Measurements from ENCODE around the gene DSCAML1. TPM values are rescaled to one million over a fixed set of nuclear protein-coding genes. Genes with fewer than 3 reads are reported as not detected.

Gene DSCAML1
- total and polyA plus RNA-seq, 9 of the 15 experiments (the other 6 are each of a cell fraction or from before 2014, with no cell fraction given) = not detected

GRCh38 chr11:117420598-117420997, 376.4 kb downstream of the DSCAML1 start (continued):
- TF ChIP-seq, protein P1, sequence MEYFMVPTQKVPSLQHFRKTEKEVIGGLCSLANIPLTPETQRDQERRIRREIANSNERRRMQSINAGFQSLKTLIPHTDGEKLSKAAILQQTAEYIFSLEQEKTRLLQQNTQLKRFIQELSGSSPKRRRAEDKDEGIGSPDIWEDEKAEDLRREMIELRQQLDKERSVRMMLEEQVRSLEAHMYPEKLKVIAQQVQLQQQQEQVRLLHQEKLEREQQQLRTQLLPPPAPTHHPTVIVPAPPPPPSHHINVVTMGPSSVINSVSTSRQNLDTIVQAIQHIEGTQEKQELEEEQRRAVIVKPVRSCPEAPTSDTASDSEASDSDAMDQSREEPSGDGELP (CRISPR knock-in tag; IDR thresholded peaks at IDR 0.05; ENCODE audit: borderline replicate concordance) = no peak
- TF ChIP-seq CEBPB (tag; IDR thresholded peaks at IDR 0.05) (no peak), ZNF175 (CRISPR knock-in tag; IDR thresholded peaks at IDR 0.05; ENCODE audit: low read depth) (no peak), BACH1 (tag; IDR thresholded peaks at IDR 0.05) (no peak), PCBP2 (IDR thresholded peaks at IDR 0.05; ENCODE audit: low read depth, low read length, poor library complexity, severe bottlenecking) (no peak)

DNA sequence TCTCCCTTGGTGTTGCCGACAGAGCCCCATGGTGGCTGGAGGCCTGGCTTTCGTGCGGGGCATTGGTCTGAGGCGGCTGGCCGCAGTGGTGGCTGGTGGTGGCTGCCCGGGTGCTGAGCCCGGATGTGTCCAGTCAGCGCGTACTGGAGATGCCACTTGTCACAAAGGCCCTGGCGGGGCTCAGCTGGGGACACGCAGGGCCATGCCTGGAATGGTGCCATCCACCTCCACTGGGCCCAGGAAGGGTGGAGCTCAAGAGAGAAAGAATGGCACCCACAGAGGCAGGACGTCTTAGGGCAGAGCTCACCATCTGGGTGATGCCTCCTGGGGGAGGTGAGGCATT, 376.9 kb downstream of the DSCAML1 start:
- Histone ChIP-seq H3K79me2 (ENCODE audit: control insufficient read depth, insufficient read depth, low read length) (no peaks in the 10 kb centered on the region), H3K9me3 (replicated peaks; ENCODE audit: control insufficient read depth, insufficient read depth, low read depth, low read length) (no peaks in the 10 kb centered on the region), H3K27me3 (ENCODE audit: control insufficient read depth in 2 of 2, insufficient read depth in 2 of 2, low read length in 2 of 2) (peaks cover 42 to 84% of the 10 kb centered on the region in 2 experiments), H3K36me3 (ENCODE audit: control insufficient read depth, insufficient read depth, low read length) (no peaks in the 10 kb centered on the region), H2AFZ (ENCODE audit: low read depth, low read length) (no peak overlapping the region), H3K4me1 (replicated peaks in 1 of 2; ENCODE audit: control insufficient read depth in 2 of 2, insufficient read depth in 2 of 2, low read length in 2 of 2) (no peaks in the 10 kb centered on the region), H3K27ac (ENCODE audit: extremely low read depth, low read depth, low read length) (no peak overlapping the region), H3K4me2 (ENCODE audit: insufficient read depth, low read length) (no peak overlapping the region), H4K20me1 (replicated peaks; ENCODE audit: control insufficient read depth, insufficient read depth, low read length) (0 out of 2 replicates have a peak, but pooled peaks cover 3% of the 10 kb centered on the region), H3K9me1 (ENCODE audit: control insufficient read depth, insufficient read depth, low read length) (no peaks in the 10 kb centered on the region), H3K9ac (ENCODE audit: insufficient read depth in 1 of 2, low read depth in 2 of 2, low read length in 2 of 2) (no peak overlapping the region), H3K4me3 (no peak overlapping the region)
- DNase-seq (ENCODE audit: extremely low read depth in 1 of 4, low spot score in 3 of 4) (no peak), FAIRE-seq (no peak), ATAC-seq (no peak)
- 0% methylated on average over 12 of the region's 12 CpGs for WGBS (ENCODE audit: insufficient coverage, low coverage, missing lambda C conversion rate)
- BruUV-seq (replicated peaks) = no TSS peak
- ChIA-PET CTCF (ENCODE audit: low intra/inter-chr PET ratio) (no interaction called here), POLR2A (interaction anchor here (0.6 kb wide), 1 partner anchor 263 kb away, joined by 3 read pairs; no protein-coding TSS in a partner anchor)
- in situ Hi-C loops (cut with MboI) (loop anchor here (10.0 kb wide), 1 partner anchor 635 kb away; no protein-coding TSS in a partner anchor), intact Hi-C loops (cut with micrococcal nuclease) (loop anchor here (10.0 kb wide), 1 partner anchor 525 kb away; no protein-coding TSS in a partner anchor)
- TF ChIP-seq, protein P2, sequence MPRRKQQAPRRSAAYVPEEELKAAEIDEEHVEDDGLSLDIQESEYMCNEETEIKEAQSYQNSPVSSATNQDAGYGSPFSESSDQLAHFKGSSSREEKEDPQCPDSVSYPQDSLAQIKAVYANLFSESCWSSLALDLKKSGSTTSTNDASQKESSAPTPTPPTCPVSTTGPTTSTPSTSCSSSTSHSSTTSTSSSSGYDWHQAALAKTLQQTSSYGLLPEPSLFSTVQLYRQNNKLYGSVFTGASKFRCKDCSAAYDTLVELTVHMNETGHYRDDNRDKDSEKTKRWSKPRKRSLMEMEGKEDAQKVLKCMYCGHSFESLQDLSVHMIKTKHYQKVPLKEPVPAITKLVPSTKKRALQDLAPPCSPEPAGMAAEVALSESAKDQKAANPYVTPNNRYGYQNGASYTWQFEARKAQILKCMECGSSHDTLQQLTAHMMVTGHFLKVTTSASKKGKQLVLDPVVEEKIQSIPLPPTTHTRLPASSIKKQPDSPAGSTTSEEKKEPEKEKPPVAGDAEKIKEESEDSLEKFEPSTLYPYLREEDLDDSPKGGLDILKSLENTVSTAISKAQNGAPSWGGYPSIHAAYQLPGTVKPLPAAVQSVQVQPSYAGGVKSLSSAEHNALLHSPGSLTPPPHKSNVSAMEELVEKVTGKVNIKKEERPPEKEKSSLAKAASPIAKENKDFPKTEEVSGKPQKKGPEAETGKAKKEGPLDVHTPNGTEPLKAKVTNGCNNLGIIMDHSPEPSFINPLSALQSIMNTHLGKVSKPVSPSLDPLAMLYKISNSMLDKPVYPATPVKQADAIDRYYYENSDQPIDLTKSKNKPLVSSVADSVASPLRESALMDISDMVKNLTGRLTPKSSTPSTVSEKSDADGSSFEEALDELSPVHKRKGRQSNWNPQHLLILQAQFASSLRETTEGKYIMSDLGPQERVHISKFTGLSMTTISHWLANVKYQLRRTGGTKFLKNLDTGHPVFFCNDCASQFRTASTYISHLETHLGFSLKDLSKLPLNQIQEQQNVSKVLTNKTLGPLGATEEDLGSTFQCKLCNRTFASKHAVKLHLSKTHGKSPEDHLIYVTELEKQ (CRISPR knock-in tag; IDR thresholded peaks at IDR 0.05) = no peak
- no peak for TF ChIP-seq BRD9 (IDR thresholded peaks at IDR 0.05; ENCODE audit: low read depth, partially characterized antibody)
- TF ChIP-seq NFIX (CRISPR knock-in tag; IDR thresholded peaks at IDR 0.05; ENCODE audit: low read depth) = no peak
- TF ChIP-seq IRF9 (tag; IDR thresholded peaks at IDR 0.05) = no peak
- no peak for TF ChIP-seq ZSCAN29 (IDR thresholded peaks at IDR 0.05)
- TF ChIP-seq NBN (IDR thresholded peaks at IDR 0.05; ENCODE audit: low read depth) = no peak
- TF ChIP-seq, protein P3, sequence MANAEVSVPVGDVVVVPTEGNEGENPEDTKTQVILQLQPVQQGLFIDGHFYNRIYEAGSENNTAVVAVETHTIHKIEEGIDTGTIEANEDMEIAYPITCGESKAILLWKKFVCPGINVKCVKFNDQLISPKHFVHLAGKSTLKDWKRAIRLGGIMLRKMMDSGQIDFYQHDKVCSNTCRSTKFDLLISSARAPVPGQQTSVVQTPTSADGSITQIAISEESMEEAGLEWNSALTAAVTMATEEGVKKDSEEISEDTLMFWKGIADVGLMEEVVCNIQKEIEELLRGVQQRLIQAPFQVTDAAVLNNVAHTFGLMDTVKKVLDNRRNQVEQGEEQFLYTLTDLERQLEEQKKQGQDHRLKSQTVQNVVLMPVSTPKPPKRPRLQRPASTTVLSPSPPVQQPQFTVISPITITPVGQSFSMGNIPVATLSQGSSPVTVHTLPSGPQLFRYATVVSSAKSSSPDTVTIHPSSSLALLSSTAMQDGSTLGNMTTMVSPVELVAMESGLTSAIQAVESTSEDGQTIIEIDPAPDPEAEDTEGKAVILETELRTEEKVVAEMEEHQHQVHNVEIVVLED (CRISPR knock-in tag; IDR thresholded peaks at IDR 0.05) = no peak
- no peak for TF ChIP-seq MIER1 (IDR thresholded peaks at IDR 0.05; ENCODE audit: low read depth)

Data from K562 (cell line).